Adrenal gland (tissue), 5 donors: ENCODE results near the gene CEP112.

Experiments used
- CTCF ChIP-seq, 6 experiments: fragments of 450-650 bp in 4 of 6; fragments of 200-600 bp in 2 of 6; sonication (generic) in 1 of 6; IDR thresholded peaks; 1 replicate in 5 of 6; 2 replicates in 1 of 6; pipeline versions ENCODE4 v1.5.1 to v1.8.0; 2016 to 2021; ENCODE audit warnings: antibody characterized with exemption in 6 of 6, mild to moderate bottlenecking in 2 of 6, moderate library complexity in 1 of 6
- POLR2A ChIP-seq, 2 donors: fragments of 450-650 bp; IDR thresholded peaks; one replicate each; pipeline ENCODE4 v1.6.1; 2017; ENCODE audit warnings: antibody characterized with exemption in 2 of 2, mild to moderate bottlenecking in 2 of 2, moderate library complexity in 1 of 2
- donor health status: DM: no; HTN: no; CAD: no.

- TF ChIP-seq CTCF (IDR thresholded peaks at IDR 0.05) (no peak), POLR2A (IDR thresholded peaks at IDR 0.05) (no peak)
These were observed 450.2 kb downstream of the CEP112 start for GRCh38 chr17:65741710-65742109.
